ENCODE data around the gene TOLLIP.

TOLLIP gene

GRCh38 chr11:1287928-1288327 lies 21.5 kb downstream of the TOLLIP start:
- peaks cover 15% of the 10 kb centered on the region; the same call in 1 of the 2 replicates for H3K36me3 ChIP-seq (ENCODE audit: insufficient read depth, low read length)
- TF ChIP-seq POLR2AphosphoS5 (IDR thresholded peaks at IDR 0.05; ENCODE audit: borderline replicate concordance, low read depth, low read length) (no peak), EZH2 (IDR thresholded peaks at IDR 0.05) (no peak), FOXP2 (optimal IDR thresholded peaks at IDR 0.05; ENCODE audit: control extremely low read depth, extremely low read length, insufficient read depth) (no peak)

GRCh38 chr11:1285876-1286275 lies 23.6 kb downstream of the TOLLIP start:
- TF ChIP-seq EZH2 (IDR thresholded peaks at IDR 0.05) (no peak), FOXP2 (optimal IDR thresholded peaks at IDR 0.05; ENCODE audit: control extremely low read depth, extremely low read length, insufficient read depth) (no peak), POLR2AphosphoS5 (IDR thresholded peaks at IDR 0.05; ENCODE audit: borderline replicate concordance, low read depth, low read length) (no peak)

More at GRCh38 chr11:1287928-1288327, 21.5 kb downstream of the TOLLIP start:
- H3K9ac ChIP-seq (ENCODE audit: insufficient read length): no peak overlapping the region
- no peaks in the 10 kb centered on the region for H3K9me3 ChIP-seq (ENCODE audit: low read depth, low read length)
- no peak for DNase-seq (ENCODE audit: low read depth, low spot score)
- H3K4me3 ChIP-seq: no peak overlapping the region
- H3K27ac ChIP-seq: no peak overlapping the region

GRCh38 chr11:1285316-1285744 lies 24.1 kb downstream of the TOLLIP start:
- H3K27ac ChIP-seq: no peak overlapping the region
- TF ChIP-seq EZH2 (IDR thresholded peaks at IDR 0.05) (no peak), POLR2AphosphoS5 (IDR thresholded peaks at IDR 0.05; ENCODE audit: borderline replicate concordance, low read depth, low read length) (no peak), FOXP2 (optimal IDR thresholded peaks at IDR 0.05; ENCODE audit: control extremely low read depth, extremely low read length, insufficient read depth) (no peak)
- H3K36me3 ChIP-seq (ENCODE audit: insufficient read depth, low read length): peaks cover 20% of the 10 kb centered on the region; the same call in 1 of the 2 replicates
- DNase-seq (ENCODE audit: low read depth, low spot score): no peak
- no peak overlapping the region for H3K4me3 ChIP-seq
- no peaks in the 10 kb centered on the region for H3K9me3 ChIP-seq (ENCODE audit: low read depth, low read length)
- no peak overlapping the region for H3K9ac ChIP-seq (ENCODE audit: insufficient read length)

More at GRCh38 chr11:1285876-1286275, 23.6 kb downstream of the TOLLIP start:
- H3K36me3 ChIP-seq (ENCODE audit: insufficient read depth, low read length): peaks cover 15% of the 10 kb centered on the region; the same call in 1 of the 2 replicates
- no peak overlapping the region for H3K27ac ChIP-seq
- DNase-seq (ENCODE audit: low read depth, low spot score): no peak
- H3K9me3 ChIP-seq (ENCODE audit: low read depth, low read length): no peaks in the 10 kb centered on the region
- no peak overlapping the region for H3K9ac ChIP-seq (ENCODE audit: insufficient read length)
- H3K4me3 ChIP-seq: no peak overlapping the region

GRCh38 chr11:1283906-1284305 lies 25.5 kb downstream of the TOLLIP start:
- TF ChIP-seq FOXP2 (optimal IDR thresholded peaks at IDR 0.05; ENCODE audit: control extremely low read depth, extremely low read length, insufficient read depth) (no peak), EZH2 (IDR thresholded peaks at IDR 0.05) (no peak), POLR2AphosphoS5 (IDR thresholded peaks at IDR 0.05; ENCODE audit: borderline replicate concordance, low read depth, low read length) (no peak)
- no peak overlapping the region for H3K4me3 ChIP-seq
- peaks cover 14% of the 10 kb centered on the region; the same call in 1 of the 2 replicates for H3K36me3 ChIP-seq (ENCODE audit: insufficient read depth, low read length)
- H3K27ac ChIP-seq: peak overlapping the region; percentile 71; the same call in 1 of the 2 replicates
- no peak for DNase-seq (ENCODE audit: low read depth, low spot score)
- H3K9me3 ChIP-seq (ENCODE audit: low read depth, low read length): no peaks in the 10 kb centered on the region
- no peak overlapping the region for H3K9ac ChIP-seq (ENCODE audit: insufficient read length)

GRCh38 chr11:1283091-1283511 lies 26.3 kb downstream of the TOLLIP start:
- Histone ChIP-seq H3K27ac (peak overlapping the region; percentile 71), H3K9ac (ENCODE audit: insufficient read length) (no peak overlapping the region), H3K9me3 (ENCODE audit: low read depth, low read length) (no peaks in the 10 kb centered on the region), H3K36me3 (ENCODE audit: insufficient read depth, low read length) (peaks cover 11% of the 10 kb centered on the region; the same call in 1 of the 2 replicates), H3K4me3 (no peak overlapping the region)
- TF ChIP-seq POLR2AphosphoS5 (IDR thresholded peaks at IDR 0.05; ENCODE audit: borderline replicate concordance, low read depth, low read length) (no peak), FOXP2 (optimal IDR thresholded peaks at IDR 0.05; ENCODE audit: control extremely low read depth, extremely low read length, insufficient read depth) (no peak), EZH2 (IDR thresholded peaks at IDR 0.05) (no peak)
- no peak for DNase-seq (ENCODE audit: low read depth, low spot score)

- Histone ChIP-seq H3K9me3 (ENCODE audit: low read depth, low read length) (no peaks in the 10 kb centered on the region), H3K4me3 (peak overlapping the region; percentile 54), H3K27ac (peak overlapping the region; percentile 100), H3K36me3 (ENCODE audit: insufficient read depth, low read length) (peaks cover 11% of the 10 kb centered on the region; the same call in 1 of the 2 replicates), H3K9ac (ENCODE audit: insufficient read length) (peak overlapping the region; percentile 66)
- DNase-seq (ENCODE audit: low read depth, low spot score): peak; percentile 86
- no peak for TF ChIP-seq EZH2 (IDR thresholded peaks at IDR 0.05)
- no peak for TF ChIP-seq FOXP2 (optimal IDR thresholded peaks at IDR 0.05; ENCODE audit: control extremely low read depth, extremely low read length, insufficient read depth)
- TF ChIP-seq POLR2AphosphoS5 (IDR thresholded peaks at IDR 0.05; ENCODE audit: borderline replicate concordance, low read depth, low read length): no peak; the same call in 1 of the 2 replicates
Measured at GRCh38 chr11:1281974-1282365, 27.5 kb downstream of the TOLLIP start.

- no peak for DNase-seq (ENCODE audit: low read depth, low spot score)
- H3K36me3 ChIP-seq (ENCODE audit: insufficient read depth, low read length): peaks cover 8% of the 10 kb centered on the region; the same call in 1 of the 2 replicates
- peak overlapping the region; percentile 54 for H3K4me3 ChIP-seq
- H3K9me3 ChIP-seq (ENCODE audit: low read depth, low read length): no peaks in the 10 kb centered on the region
- no peak for TF ChIP-seq POLR2AphosphoS5 (IDR thresholded peaks at IDR 0.05; ENCODE audit: borderline replicate concordance, low read depth, low read length)
- TF ChIP-seq EZH2 (IDR thresholded peaks at IDR 0.05): no peak
- no peak for TF ChIP-seq FOXP2 (optimal IDR thresholded peaks at IDR 0.05; ENCODE audit: control extremely low read depth, extremely low read length, insufficient read depth)
- H3K9ac ChIP-seq (ENCODE audit: insufficient read length): peak overlapping the region; percentile 66
- peak overlapping the region; percentile 100 for H3K27ac ChIP-seq
Measured at GRCh38 chr11:1281326-1281973, 28.0 kb downstream of the TOLLIP start.

GRCh38 chr11:1280116-1281035 lies 29.1 kb downstream of the TOLLIP start:
- no peak for DNase-seq (ENCODE audit: low read depth, low spot score)
- Histone ChIP-seq H3K27ac (peak overlapping the region; percentile 100), H3K9ac (ENCODE audit: insufficient read length) (peak overlapping the region; percentile 66), H3K4me3 (no peak overlapping the region), H3K9me3 (ENCODE audit: low read depth, low read length) (no peaks in the 10 kb centered on the region), H3K36me3 (ENCODE audit: insufficient read depth, low read length) (peaks cover 6% of the 10 kb centered on the region; the same call in 1 of the 2 replicates)
- TF ChIP-seq FOXP2 (optimal IDR thresholded peaks at IDR 0.05; ENCODE audit: control extremely low read depth, extremely low read length, insufficient read depth) (no peak), POLR2AphosphoS5 (IDR thresholded peaks at IDR 0.05; ENCODE audit: borderline replicate concordance, low read depth, low read length) (no peak), EZH2 (IDR thresholded peaks at IDR 0.05) (no peak)
